ENCODE results near the gene ZNF318.

GRCh38 chr6:43306086-43306485, 63.4 kb downstream of the ZNF318 start:
- TF ChIP-seq CTCF (conservative IDR thresholded peaks at IDR 0.05; ENCODE audit: low read depth, low read length) (no peak), EZH2 (IDR thresholded peaks at IDR 0.05; ENCODE audit: borderline replicate concordance, low read depth, low read length, poor library complexity, severe bottlenecking) (no peak)

Measured in A673 (cell line).